DOHH2 (cell line): ENCODE measurements around the gene RAC3.

Experiments
- CTCF ChIP-seq: fragments of 200-600 bp; sonication (generic); IDR thresholded peaks from one replicate; pipeline ENCODE4 v1.5.1; 2014; ENCODE audit warnings: antibody characterized with exemption, mild to moderate bottlenecking, low read depth, low read length; ENCODE audit not compliant: poor library complexity, severe bottlenecking
- EZH2phosphoT487 ChIP-seq: fragments of 200-600 bp; sonication (generic); IDR thresholded peaks from 2 replicates; pipeline ENCODE4 v1.6.1; 2017; ENCODE audit warnings: borderline replicate concordance, mild to moderate bottlenecking, antibody characterized with exemption, low read length, moderate library complexity, mixed read lengths

GRCh38 chr17:81999587-81999975 is 31.9 kb upstream of the RAC3 start:
- TF ChIP-seq CTCF (no peak), EZH2phosphoT487 (no peak)
